Keratinocyte (primary cell): ENCODE measurements around the gene ROR2. TPM values are rescaled to one million over a fixed set of nuclear protein-coding genes. Genes with fewer than 3 reads are reported as not detected.

Experiments
- DNase-seq: peaks from one replicate; pipeline ENCODE4 v3.0.0-alpha.2; 2011; ENCODE audit warnings: low read depth, missing footprints, low spot score
- FAIRE-seq: peaks from 2 replicates; lab custom pipeline; 2011; peaks lifted over from hg19 to GRCh38; lab: Jason Lieb, UNC
- H2AFZ ChIP-seq: 2 replicates; pipeline ENCODE4 v1.6.0; 2012; ENCODE audit warnings: low read length, control low read depth, inconsistent platforms; ENCODE audit not compliant: control insufficient read depth
- H3K27ac ChIP-seq: 2 replicates; pipeline ENCODE4 v1.5.1; 2011; ENCODE audit warnings: low read length; ENCODE audit not compliant: control insufficient read depth, insufficient read depth
- H3K27me3 ChIP-seq: 3 replicates; pipeline ENCODE4 v1.6.0; 2011; ENCODE audit warnings: low read length; ENCODE audit not compliant: control insufficient read depth, insufficient read depth; ENCODE audit errors: extremely low read depth
- H3K36me3 ChIP-seq, 2 experiments: 2 replicates in 1 of 2; 3 replicates in 1 of 2; pipeline ENCODE4 v1.5.1; 2011; ENCODE audit warnings: low read length in 2 of 2, mild to moderate bottlenecking in 1 of 2; ENCODE audit not compliant: control insufficient read depth in 2 of 2, insufficient read depth in 2 of 2; ENCODE audit errors: extremely low read depth in 1 of 2
- H3K4me1 ChIP-seq: 3 replicates; pipeline ENCODE4 v1.5.1; 2011; ENCODE audit warnings: low read length; ENCODE audit not compliant: control insufficient read depth, insufficient read depth; ENCODE audit errors: extremely low read depth
- H3K4me2 ChIP-seq: 3 replicates; pipeline ENCODE4 v1.6.0; 2011; ENCODE audit warnings: low read depth, low read length; ENCODE audit not compliant: control insufficient read depth, insufficient read depth; ENCODE audit errors: extremely low read depth
- H3K4me3 ChIP-seq, 3 experiments: fragments of 200-600 bp in 1 of 3; sonication (generic) in 1 of 3; 2 replicates in 2 of 3; 3 replicates in 1 of 3; pipeline ENCODE4 v1.5.1; 2011 to 2016; ENCODE audit warnings: low read length in 3 of 3, mild to moderate bottlenecking in 3 of 3, control low read depth in 2 of 3, inconsistent platforms in 1 of 3, low read depth in 1 of 3, mixed read lengths in 1 of 3, mixed run types in 1 of 3, moderate library complexity in 1 of 3; ENCODE audit not compliant: control insufficient read depth in 2 of 3, insufficient read depth in 2 of 3; ENCODE audit errors: extremely low read depth in 1 of 3
- H3K79me2 ChIP-seq: 2 replicates; pipeline ENCODE4 v1.6.0; 2012; ENCODE audit warnings: low read length; ENCODE audit not compliant: control insufficient read depth, insufficient read depth
- H3K9ac ChIP-seq: 3 replicates; pipeline ENCODE4 v1.6.0; 2011; ENCODE audit warnings: low read length; ENCODE audit not compliant: control insufficient read depth, insufficient read depth; ENCODE audit errors: extremely low read depth
- H3K9me1 ChIP-seq: 3 replicates; pipeline ENCODE4 v1.6.0; 2011; ENCODE audit warnings: low read length; ENCODE audit not compliant: control insufficient read depth, insufficient read depth; ENCODE audit errors: extremely low read depth
- H3K9me3 ChIP-seq: 2 replicates; pipeline ENCODE4 v1.5.1; 2012; ENCODE audit warnings: low read depth, low read length; ENCODE audit not compliant: control insufficient read depth
- H4K20me1 ChIP-seq: 3 replicates; pipeline ENCODE4 v1.6.0; 2011; ENCODE audit warnings: low read length; ENCODE audit not compliant: control insufficient read depth, insufficient read depth; ENCODE audit errors: extremely low read depth
- EZH2 ChIP-seq: IDR thresholded peaks from one replicate; pipeline ENCODE4 v1.6.1; 2012; ENCODE audit warnings: inconsistent platforms, mild to moderate bottlenecking, low read length, moderate library complexity
- dilution Hi-C: fragments of 300-500 bp; cut with MboI; formaldehyde crosslinking; loops from one replicate; pipeline ENCODE4 v1.7.0; 2020; ENCODE audit warnings: low sequenced_read_pairs; ENCODE audit not compliant: extremely low pct_ligation_motif_present
- polyA plus RNA-seq, 5 experiments: library from polyadenylated mRNA; depleted of rRNA in 3 of 5; stranded (reverse) in 3 of 5; stranded (forward) in 1 of 5; unstranded in 1 of 5; fragments of >200 nt; gene quantifications; 1 replicate in 1 of 5; 2 replicates in 3 of 5; 3 replicates in 1 of 5; pipeline versions ENCODE4 v1.2.1 to v1.2.3, GENCODE V29; 2011 to 2012; ENCODE audit warnings: missing spikeins in 2 of 5, low read depth in 1 of 5, low replicate concordance in 1 of 5
- TF ChIP-seq, protein P1 (sequence below), 3 experiments: IDR thresholded peaks in 1 of 3; conservative IDR thresholded peaks in 1 of 3; optimal IDR thresholded peaks in 1 of 3; 2 replicates in 2 of 3; 3 replicates in 1 of 3; pipeline versions ENCODE3 to v1.5.1; 2011; ENCODE audit warnings: low read length in 3 of 3, mild to moderate bottlenecking in 3 of 3, moderate library complexity in 2 of 3, control low read depth in 1 of 3, inconsistent platforms in 1 of 3; ENCODE audit not compliant: insufficient read depth in 2 of 3; ENCODE audit errors: extremely low read depth in 1 of 3

The ROR2 gene
- polyA plus RNA-seq, 1 donor (not counting 4 experiments of a cell fraction or from before 2014, with no cell fraction given) = 0.22 TPM

GRCh38 chr9:91765296-91765695, 184.7 kb downstream of the ROR2 start:
- Histone ChIP-seq H3K4me3 (no peak overlapping the region), H3K36me3 (no peaks in the 10 kb centered on the region), H3K27ac (no peak overlapping the region), H3K4me2 (no peak overlapping the region), H3K27me3 (peaks cover 5% of the 10 kb centered on the region), H3K9ac (no peak overlapping the region), H3K4me1 (peaks cover 5% of the 10 kb centered on the region), H4K20me1 (no peaks in the 10 kb centered on the region), H3K9me3 (no peaks in the 10 kb centered on the region), H3K79me2 (no peaks in the 10 kb centered on the region), H2AFZ (no peak overlapping the region), H3K9me1 (no peaks in the 10 kb centered on the region)
- TF ChIP-seq, protein P1, sequence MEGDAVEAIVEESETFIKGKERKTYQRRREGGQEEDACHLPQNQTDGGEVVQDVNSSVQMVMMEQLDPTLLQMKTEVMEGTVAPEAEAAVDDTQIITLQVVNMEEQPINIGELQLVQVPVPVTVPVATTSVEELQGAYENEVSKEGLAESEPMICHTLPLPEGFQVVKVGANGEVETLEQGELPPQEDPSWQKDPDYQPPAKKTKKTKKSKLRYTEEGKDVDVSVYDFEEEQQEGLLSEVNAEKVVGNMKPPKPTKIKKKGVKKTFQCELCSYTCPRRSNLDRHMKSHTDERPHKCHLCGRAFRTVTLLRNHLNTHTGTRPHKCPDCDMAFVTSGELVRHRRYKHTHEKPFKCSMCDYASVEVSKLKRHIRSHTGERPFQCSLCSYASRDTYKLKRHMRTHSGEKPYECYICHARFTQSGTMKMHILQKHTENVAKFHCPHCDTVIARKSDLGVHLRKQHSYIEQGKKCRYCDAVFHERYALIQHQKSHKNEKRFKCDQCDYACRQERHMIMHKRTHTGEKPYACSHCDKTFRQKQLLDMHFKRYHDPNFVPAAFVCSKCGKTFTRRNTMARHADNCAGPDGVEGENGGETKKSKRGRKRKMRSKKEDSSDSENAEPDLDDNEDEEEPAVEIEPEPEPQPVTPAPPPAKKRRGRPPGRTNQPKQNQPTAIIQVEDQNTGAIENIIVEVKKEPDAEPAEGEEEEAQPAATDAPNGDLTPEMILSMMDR (optimal IDR thresholded peaks at IDR 0.05 in 1 of 3, IDR thresholded peaks at IDR 0.05 in 1 of 3, conservative IDR thresholded peaks at IDR 0.05 in 1 of 3; ENCODE audit: extremely low read depth in 1 of 3, insufficient read depth in 2 of 3, low read length in 3 of 3) = no peak
- no peak for TF ChIP-seq EZH2
- dilution Hi-C loops = no loop called here
- DNase-seq (no peak), FAIRE-seq (no peak)

GRCh38 chr9:91764661-91765060, 185.4 kb downstream of the ROR2 start:
- FAIRE-seq (no peak), DNase-seq (no peak)
- no peaks in the 10 kb centered on the region for H3K79me2 ChIP-seq
- H2AFZ ChIP-seq = no peak overlapping the region
- H3K27ac ChIP-seq = no peak overlapping the region
- H3K4me2 ChIP-seq = no peak overlapping the region
- no peaks in the 10 kb centered on the region for H3K9me1 ChIP-seq
- dilution Hi-C loops = no loop called here
- TF ChIP-seq EZH2 = no peak
- TF ChIP-seq, protein P1 (optimal IDR thresholded peaks at IDR 0.05 in 1 of 3, IDR thresholded peaks at IDR 0.05 in 1 of 3, conservative IDR thresholded peaks at IDR 0.05 in 1 of 3; ENCODE audit: extremely low read depth in 1 of 3, insufficient read depth in 2 of 3, low read length in 3 of 3) = no peak
- no peaks in the 10 kb centered on the region for H3K4me1 ChIP-seq
- peaks cover 5% of the 10 kb centered on the region for H3K27me3 ChIP-seq
- no peak overlapping the region for H3K4me3 ChIP-seq
- H3K36me3 ChIP-seq = no peaks in the 10 kb centered on the region
- no peak overlapping the region for H3K9ac ChIP-seq
- H3K9me3 ChIP-seq = no peaks in the 10 kb centered on the region
- no peaks in the 10 kb centered on the region for H4K20me1 ChIP-seq
